H1 (cell line): ENCODE results near the gene PID1.

Experiments
- BCL11A ChIP-seq, 2 experiments: IDR thresholded peaks; one replicate each; pipeline ENCODE4 v1.6.1; 2011; ENCODE audit warnings: low read depth in 2 of 2, low read length in 2 of 2, mild to moderate bottlenecking in 2 of 2
- CTCF ChIP-seq, 3 experiments: IDR thresholded peaks; 1 replicate in 2 of 3; 2 replicates in 1 of 3; pipeline versions ENCODE4 v1.5.1 to v1.6.1; 2011; ENCODE audit warnings: low read length in 3 of 3, mild to moderate bottlenecking in 3 of 3, inconsistent platforms in 2 of 3, low read depth in 1 of 3, moderate library complexity in 1 of 3; ENCODE audit not compliant: insufficient read depth in 1 of 3; ENCODE audit errors: control extremely low read depth in 1 of 3
- EP300 ChIP-seq, 2 experiments: IDR thresholded peaks; 1 replicate in 1 of 2; 2 replicates in 1 of 2; pipeline ENCODE4 v1.6.1; 2011 to 2012; ENCODE audit warnings: low read depth in 2 of 2, low read length in 2 of 2, mild to moderate bottlenecking in 2 of 2, borderline replicate concordance in 1 of 2, inconsistent platforms in 1 of 2, moderate library complexity in 1 of 2
- EZH2 ChIP-seq: fragments of 200-600 bp; sonication (generic); IDR thresholded peaks from 2 replicates; pipeline ENCODE4 v1.7.1; 2012; ENCODE audit warnings: low read depth, mild to moderate bottlenecking, moderate library complexity, low read length, inconsistent platforms; ENCODE audit not compliant: severe bottlenecking
- FOSL1 ChIP-seq: IDR thresholded peaks from 2 replicates; pipeline ENCODE4 v1.6.1; 2011; ENCODE audit warnings: mild to moderate bottlenecking, low read depth, low read length, moderate library complexity; ENCODE audit not compliant: insufficient read depth
- POLR2A ChIP-seq, 2 experiments: IDR thresholded peaks; 1 replicate in 1 of 2; 2 replicates in 1 of 2; pipeline ENCODE4 v1.6.1; 2011; ENCODE audit warnings: low read depth in 2 of 2, low read length in 2 of 2, mild to moderate bottlenecking in 2 of 2; ENCODE audit errors: control extremely low read depth in 1 of 2
- RAD21 ChIP-seq, 2 experiments: IDR thresholded peaks in 1 of 2; conservative IDR thresholded peaks in 1 of 2; 2 replicates each; pipeline ENCODE4 v1.6.1; 2011; ENCODE audit warnings: low read depth in 2 of 2, low read length in 2 of 2, improper control_type of control experiment in 1 of 2, inconsistent platforms in 1 of 2, mild to moderate bottlenecking in 1 of 2, moderate library complexity in 1 of 2
- SUZ12 ChIP-seq: fragments of 200-600 bp; sonication (generic); IDR thresholded peaks from 2 replicates; pipeline ENCODE4 v1.6.1; 2012; ENCODE audit warnings: mild to moderate bottlenecking, inconsistent platforms, low read length, moderate library complexity, mixed read lengths
- TBP ChIP-seq: IDR thresholded peaks from 2 replicates; pipeline ENCODE4 v1.6.1; 2011; ENCODE audit warnings: low read depth, low read length, improper control_type of control experiment
- TCF12 ChIP-seq: IDR thresholded peaks from 2 replicates; pipeline ENCODE4 v1.6.1; 2011; ENCODE audit warnings: low read depth, mild to moderate bottlenecking, low read length

GRCh38 chr2:229178117-229178516, 93.0 kb downstream of the PID1 start:
- TF ChIP-seq CTCF (IDR thresholded peaks at IDR 0.05; ENCODE audit: control extremely low read depth in 1 of 3, insufficient read depth in 1 of 3, low read depth in 1 of 3, low read length in 3 of 3) (no peak), EZH2 (no peak), FOSL1 (no peak), RAD21 (IDR thresholded peaks at IDR 0.05 in 1 of 2, conservative IDR thresholded peaks at IDR 0.05 in 1 of 2; ENCODE audit: low read depth in 2 of 2, low read length in 2 of 2) (no peak), TBP (no peak), EP300 (IDR thresholded peaks at IDR 0.05; ENCODE audit: borderline replicate concordance in 1 of 2, low read depth in 2 of 2, low read length in 2 of 2) (no peak), TCF12 (no peak), BCL11A (IDR thresholded peaks at IDR 0.05; ENCODE audit: low read depth in 2 of 2, low read length in 2 of 2) (no peak), SUZ12 (no peak), POLR2A (IDR thresholded peaks at IDR 0.05; ENCODE audit: control extremely low read depth in 1 of 2, low read depth in 2 of 2, low read length in 2 of 2) (no peak)
